Measurements from ENCODE around the gene C5orf34. TPM values are rescaled to one million over a fixed set of nuclear protein-coding genes. Genes with fewer than 3 reads are reported as not detected.

The C5orf34 gene
- total RNA-seq = 4.3 and 5.2 TPM in 2 replicates

GRCh38 chr5:43514816-43515677 lies at the start of gene C5orf34:
TSS of gene C5orf34 (minus strand) at chr5:43515148. CDS start at chr5:43509339, 5,809 bp downstream.

DNA sequence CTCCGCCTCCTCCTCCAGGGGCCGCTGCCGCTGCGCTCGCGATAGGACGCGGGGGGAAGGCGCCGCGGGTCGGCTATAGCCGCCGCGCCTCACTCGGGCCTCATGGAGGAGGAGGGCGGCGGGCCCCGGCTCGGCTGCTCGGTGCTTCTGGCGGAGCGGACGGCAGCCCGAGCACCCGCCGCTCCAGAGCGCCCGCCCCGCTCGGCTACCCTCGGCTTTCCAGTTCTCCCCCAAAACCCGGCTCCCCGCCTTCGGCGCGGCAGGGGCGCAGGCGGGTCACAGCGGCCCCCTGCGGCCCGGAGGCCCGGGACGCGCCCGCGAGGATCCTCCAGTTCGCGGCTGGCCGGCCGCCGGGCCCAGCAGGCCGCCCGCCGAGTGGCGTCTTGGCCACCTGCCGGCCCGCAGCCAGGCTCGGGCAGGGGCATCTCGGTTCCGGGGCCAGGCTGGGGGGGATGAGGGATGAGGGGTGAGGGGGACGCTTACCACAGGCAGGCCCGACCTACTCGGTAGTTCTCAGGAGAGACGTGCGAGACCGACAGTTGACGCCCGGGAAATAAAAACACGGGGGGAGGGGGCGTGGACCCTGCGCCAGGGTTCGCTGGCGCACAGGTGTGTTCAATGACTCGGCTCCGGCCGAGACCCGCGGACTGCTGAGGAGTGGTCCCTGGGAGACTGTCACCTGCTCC lies 42.1 kb upstream of the C5orf34 start, which contains the start of gene PAIP1:
Gene PAIP1 (minus strand): TSS at position 221 of the 686 bp plus-strand sequence. CDS start 231 bp downstream, outside the sequence.

GRCh38 chr5:43483298-43484105 lies 31.4 kb downstream of the C5orf34 start, which contains the start of gene TMEM267:
TSS of gene TMEM267 (minus strand) at chr5:43483865. CDS start at chr5:43453969, 29,896 bp downstream.

Other genes with a start within 250 kb of the C5orf34 start
- 27.4 and 27.6 TPM in 2 replicates for gene HMGCS1, start 201.7 kb downstream of the C5orf34 start, total RNA-seq
- gene CCL28, start 102.8 kb downstream of the C5orf34 start, total RNA-seq = 0.67 and 1.8 TPM in 2 replicates
- 10.6 and 10.8 TPM in 2 replicates for gene TMEM267, start 31.3 kb downstream of the C5orf34 start, total RNA-seq
- gene PAIP1, start 41.9 kb upstream of the C5orf34 start, total RNA-seq = 77.7 and 94.1 TPM in 2 replicates
- gene NNT, start 88.0 kb upstream of the C5orf34 start, total RNA-seq = 36.7 and 38.6 TPM in 2 replicates

Measured in mammary microvascular endothelial cell (primary cell).